T-helper 17 cell (primary cell): ENCODE results near the gene IL34. TPM values are rescaled to one million over a fixed set of nuclear protein-coding genes. Genes with fewer than 3 reads are reported as not detected.
"Not testable (repeated sequence)": the region's sequence is repeated elsewhere in the genome, so short reads cannot be mapped to it uniquely, and the experiment has no call there.

ENCODE experiments used
- ATAC-seq: fragments of 150-1000 bp; cut with Tn5 transposase; 2 replicates; pipeline ENCODE4 v1.10.0; 2021; ENCODE audit warnings: mild to moderate bottlenecking, moderate library complexity
- DNase-seq, 3 donors: peaks; one replicate each; pipeline versions ENCODE4 v3.0.0 to v3.0.0-alpha.2; 2020 to 2021
- H3K9me3 ChIP-seq: one replicate; pipeline ENCODE4 v1.7.0; 2013; ENCODE audit warnings: low read length, mild to moderate bottlenecking; ENCODE audit not compliant: control insufficient read depth, poor library complexity, severe bottlenecking
- H3K27ac Mint-ChIP-seq: one replicate; pipeline ENCODE4 v1.8.0; 2022; ENCODE audit warnings: mild to moderate bottlenecking, moderate library complexity, mixed read lengths
- H3K27me3 Mint-ChIP-seq: one replicate; pipeline ENCODE4 v1.8.0; 2022; ENCODE audit warnings: mixed read lengths
- H3K36me3 Mint-ChIP-seq: one replicate; pipeline ENCODE4 v1.8.0; 2022; ENCODE audit warnings: low read depth, mixed read lengths
- H3K4me1 Mint-ChIP-seq: one replicate; pipeline ENCODE4 v1.8.0; 2022; ENCODE audit warnings: mild to moderate bottlenecking, mixed read lengths
- H3K4me3 Mint-ChIP-seq: one replicate; pipeline ENCODE4 v1.8.0; 2022; ENCODE audit warnings: mild to moderate bottlenecking, moderate library complexity, mixed read lengths
- total RNA-seq, 4 donors: library from RNA in 2 of 4; stranded (reverse) in 2 of 4; gene quantifications; one replicate each; pipeline ENCODE4 v1.2.3 and lab custom pipeline; 2022 to 2026

The IL34 gene
- total RNA-seq, 2 donors from 2014 or later = 0.34 TPM; not detected in 1

- H3K27ac Mint-ChIP-seq = no peak overlapping the region
- peaks cover 5% of the 10 kb centered on the region for H3K4me1 Mint-ChIP-seq
- no peaks in the 10 kb centered on the region for H3K9me3 ChIP-seq
- peaks cover 5% of the 10 kb centered on the region for H3K36me3 Mint-ChIP-seq
- no peak for DNase-seq
- H3K4me3 Mint-ChIP-seq = no peak overlapping the region
- no peaks in the 10 kb centered on the region for H3K27me3 Mint-ChIP-seq
- no peak for ATAC-seq
Observed at GRCh38 chr16:70665806-70666735, 19.7 kb downstream of the IL34 start.

- no peaks in the 10 kb centered on the region for H3K9me3 ChIP-seq
- Mint-ChIP-seq H3K27ac (no peak overlapping the region), H3K27me3 (no peaks in the 10 kb centered on the region), H3K4me1 (peaks cover 7% of the 10 kb centered on the region), H3K4me3 (no peak overlapping the region), H3K36me3 (peaks cover 5% of the 10 kb centered on the region)
- DNase-seq (no peak), ATAC-seq (no peak)
Observed at GRCh38 chr16:70670175-70670574, 23.8 kb downstream of the IL34 start.

GRCh38 chr16:70670938-70671337 lies 24.6 kb downstream of the IL34 start:
- not testable (repeated sequence) for H3K36me3 Mint-ChIP-seq, ATAC-seq, H3K27ac Mint-ChIP-seq

GRCh38 chr16:70674221-70675014 lies 28.1 kb downstream of the IL34 start:
- no peaks in the 10 kb centered on the region for H3K27me3 Mint-ChIP-seq
- peaks cover 10% of the 10 kb centered on the region for H3K4me1 Mint-ChIP-seq
- H3K27ac Mint-ChIP-seq = no peak overlapping the region
- H3K36me3 Mint-ChIP-seq = no peaks in the 10 kb centered on the region
- DNase-seq = no peak
- no peaks in the 10 kb centered on the region for H3K9me3 ChIP-seq
- no peak for ATAC-seq
- no peak overlapping the region for H3K4me3 Mint-ChIP-seq

More at GRCh38 chr16:70670938-70671337, 24.6 kb downstream of the IL34 start:
- H3K9me3 ChIP-seq, H3K4me1 Mint-ChIP-seq, DNase-seq, H3K4me3 Mint-ChIP-seq, H3K27me3 Mint-ChIP-seq: not testable (repeated sequence)

GRCh38 chr16:70675851-70676513 lies 29.6 kb downstream of the IL34 start:
- H3K27me3 Mint-ChIP-seq = no peaks in the 10 kb centered on the region

GRCh38 chr16:70676675-70677498 lies 30.5 kb downstream of the IL34 start:
- no peak for DNase-seq
- no peaks in the 10 kb centered on the region for H3K9me3 ChIP-seq
- H3K27me3 Mint-ChIP-seq = no peaks in the 10 kb centered on the region
- H3K4me1 Mint-ChIP-seq = peaks cover 6% of the 10 kb centered on the region
- H3K4me3 Mint-ChIP-seq = no peak overlapping the region
- ATAC-seq = no peak
- no peaks in the 10 kb centered on the region for H3K36me3 Mint-ChIP-seq
- H3K27ac Mint-ChIP-seq = no peak overlapping the region

More at GRCh38 chr16:70675851-70676513, 29.6 kb downstream of the IL34 start:
- Mint-ChIP-seq H3K27ac (peak overlapping the region; percentile 19), H3K4me1 (peaks cover 6% of the 10 kb centered on the region), H3K36me3 (no peaks in the 10 kb centered on the region), H3K4me3 (no peak overlapping the region)
- no peak for ATAC-seq
- H3K9me3 ChIP-seq = no peaks in the 10 kb centered on the region
- no peak for DNase-seq

GRCh38 chr16:70677499-70678120 lies 31.3 kb downstream of the IL34 start:
- ATAC-seq = no peak
- H3K36me3 Mint-ChIP-seq = no peaks in the 10 kb centered on the region
- peaks cover 6% of the 10 kb centered on the region for H3K4me1 Mint-ChIP-seq
- no peak overlapping the region for H3K4me3 Mint-ChIP-seq
- no peak for DNase-seq
- no peak overlapping the region for H3K27ac Mint-ChIP-seq
- H3K27me3 Mint-ChIP-seq = no peaks in the 10 kb centered on the region
- H3K9me3 ChIP-seq = no peaks in the 10 kb centered on the region

- ATAC-seq (no peak), DNase-seq (no peak)
- no peaks in the 10 kb centered on the region for H3K9me3 ChIP-seq
- H3K36me3 Mint-ChIP-seq = no peaks in the 10 kb centered on the region
- H3K27me3 Mint-ChIP-seq = no peaks in the 10 kb centered on the region
- peaks cover 6% of the 10 kb centered on the region for H3K4me1 Mint-ChIP-seq
- H3K4me3 Mint-ChIP-seq = no peak overlapping the region
- peak overlapping the region; percentile 3 for H3K27ac Mint-ChIP-seq
Observed at GRCh38 chr16:70678121-70678897, 31.9 kb downstream of the IL34 start.

- peak overlapping the region; percentile 3 for H3K27ac Mint-ChIP-seq
- no peak overlapping the region for H3K4me3 Mint-ChIP-seq
- DNase-seq = no peak
Observed at GRCh38 chr16:70678898-70679670, 32.7 kb downstream of the IL34 start.

GRCh38 chr16:70679671-70680494 lies 33.5 kb downstream of the IL34 start:
- ATAC-seq (no peak), DNase-seq (no peak)
- no peaks in the 10 kb centered on the region for H3K9me3 ChIP-seq
- no peaks in the 10 kb centered on the region for H3K27me3 Mint-ChIP-seq
- H3K4me3 Mint-ChIP-seq = no peak overlapping the region
- H3K4me1 Mint-ChIP-seq = peaks cover 3% of the 10 kb centered on the region
- no peaks in the 10 kb centered on the region for H3K36me3 Mint-ChIP-seq
- no peak overlapping the region for H3K27ac Mint-ChIP-seq

More at GRCh38 chr16:70678898-70679670, 32.7 kb downstream of the IL34 start:
- peaks cover 3% of the 10 kb centered on the region for H3K4me1 Mint-ChIP-seq
- H3K36me3 Mint-ChIP-seq = no peaks in the 10 kb centered on the region
- H3K27me3 Mint-ChIP-seq = no peaks in the 10 kb centered on the region
- H3K9me3 ChIP-seq = no peaks in the 10 kb centered on the region
- ATAC-seq = no peak
